DOHH2 (cell line): ENCODE results near the gene PYGM.

Experiments
- H3F3A ChIP-seq: fragments of 200-600 bp; sonication (generic), shearing (Covaris generic); 2 replicates; pipeline ENCODE4 v1.6.0; 2016; ENCODE audit warnings: antibody characterized with exemption, mild to moderate bottlenecking; ENCODE audit not compliant: control insufficient read depth, insufficient read depth
- H3K27ac ChIP-seq: fragments of 200-600 bp; sonication (generic); 2 replicates; pipeline ENCODE4 v1.5.1; 2014; ENCODE audit warnings: low read depth, mild to moderate bottlenecking, low read length, moderate library complexity
- H3K27me3 ChIP-seq: fragments of 200-600 bp; sonication (generic); 2 replicates; pipeline ENCODE4 v1.6.1; 2014; ENCODE audit warnings: mild to moderate bottlenecking, low read length, mixed read lengths; ENCODE audit not compliant: control insufficient read depth
- H3K36me3 ChIP-seq: fragments of 200-600 bp; sonication (generic); 2 replicates; pipeline ENCODE4 v1.6.1; 2014; ENCODE audit warnings: mild to moderate bottlenecking, low read length, moderate library complexity, mixed read lengths; ENCODE audit not compliant: control insufficient read depth
- H3K4me1 ChIP-seq: fragments of 200-600 bp; sonication (generic); 2 replicates; pipeline ENCODE4 v1.6.1; 2014; ENCODE audit warnings: mild to moderate bottlenecking, low read length, mixed read lengths; ENCODE audit not compliant: control insufficient read depth
- H3K4me2 ChIP-seq: fragments of 200-600 bp; sonication (generic); 2 replicates; pipeline ENCODE4 v1.6.0; 2014; ENCODE audit warnings: mild to moderate bottlenecking, low read length, moderate library complexity
- H3K4me3 ChIP-seq: fragments of 200-600 bp; sonication (generic); 2 replicates; pipeline ENCODE4 v1.5.1; 2014; ENCODE audit warnings: mild to moderate bottlenecking, low read length, mixed read lengths
- H3K79me2 ChIP-seq: fragments of 200-600 bp; sonication (generic); 2 replicates; pipeline ENCODE4 v1.6.1; 2014; ENCODE audit warnings: mild to moderate bottlenecking, low read length, mixed read lengths; ENCODE audit not compliant: control insufficient read depth
- H3K9me2 ChIP-seq: fragments of 200-600 bp; sonication (generic); replicated peaks from 2 replicates; pipeline ENCODE4 v1.6.1; 2014; ENCODE audit warnings: mild to moderate bottlenecking, low read length, mixed read lengths; ENCODE audit not compliant: control insufficient read depth
- H3K9me3 ChIP-seq: fragments of 200-600 bp; sonication (generic); 2 replicates; pipeline ENCODE4 v1.6.1; 2014; ENCODE audit warnings: antibody characterized with exemption, low read length, mixed read lengths; ENCODE audit not compliant: control insufficient read depth, insufficient read depth
- H4K20me1 ChIP-seq: fragments of 200-600 bp; sonication (generic); 2 replicates; pipeline ENCODE4 v1.6.0; 2014; ENCODE audit warnings: low read depth, mild to moderate bottlenecking, antibody characterized with exemption, low read length, moderate library complexity; ENCODE audit not compliant: control insufficient read depth, insufficient read depth
- CTCF ChIP-seq: fragments of 200-600 bp; sonication (generic); IDR thresholded peaks from one replicate; pipeline ENCODE4 v1.5.1; 2014; ENCODE audit warnings: antibody characterized with exemption, mild to moderate bottlenecking, low read depth, low read length; ENCODE audit not compliant: poor library complexity, severe bottlenecking
- EZH2phosphoT487 ChIP-seq: fragments of 200-600 bp; sonication (generic); IDR thresholded peaks from 2 replicates; pipeline ENCODE4 v1.6.1; 2017; ENCODE audit warnings: borderline replicate concordance, mild to moderate bottlenecking, antibody characterized with exemption, low read length, moderate library complexity, mixed read lengths

The PYGM gene

DNA sequence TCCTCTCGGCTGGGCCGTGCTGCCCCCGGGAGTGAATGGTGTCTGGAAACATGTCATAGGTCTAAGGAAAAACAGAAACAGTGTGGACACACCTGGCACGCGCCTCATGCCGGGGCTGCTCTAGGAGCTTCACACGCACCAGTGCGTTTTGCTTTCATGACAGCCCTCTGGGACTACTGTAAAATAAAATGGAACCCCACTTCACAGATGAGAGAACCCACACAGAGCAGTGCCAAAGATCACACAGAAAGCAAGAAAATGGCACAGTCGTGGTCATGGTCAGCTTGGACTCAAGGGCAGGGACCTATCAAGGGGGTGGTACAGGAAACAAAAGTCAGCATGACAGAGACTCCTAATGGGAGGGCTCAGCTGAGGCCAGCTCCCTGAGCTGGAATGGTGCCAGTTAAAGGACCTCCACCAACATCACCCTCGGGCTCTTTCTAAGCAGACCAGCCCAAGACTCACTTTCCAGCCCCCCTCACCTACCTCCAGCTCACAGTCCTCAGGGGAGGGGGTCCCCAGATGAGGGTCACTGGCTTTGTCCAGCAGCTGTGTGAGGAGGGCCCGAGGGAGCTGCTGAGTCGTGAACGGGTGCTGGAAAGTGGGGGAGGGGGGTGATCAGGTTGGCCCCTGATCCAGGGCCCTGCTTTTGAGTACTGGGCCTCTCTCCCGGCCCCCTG, 40.0 kb upstream of the PYGM start:
- H3K27ac ChIP-seq = peak overlapping the region; percentile 86
- peaks cover 19% of the 10 kb centered on the region for H3F3A ChIP-seq
- H3K79me2 ChIP-seq = peaks cover 19% of the 10 kb centered on the region
- H3K4me3 ChIP-seq = peak overlapping the region; percentile 99
- peaks cover 46% of the 10 kb centered on the region for H3K4me1 ChIP-seq
- H3K9me2 ChIP-seq = no peaks in the 10 kb centered on the region
- no peaks in the 10 kb centered on the region for H3K9me3 ChIP-seq
- peak overlapping the region; percentile 96 for H3K4me2 ChIP-seq
- TF ChIP-seq CTCF (no peak), EZH2phosphoT487 (no peak)
- no peaks in the 10 kb centered on the region for H4K20me1 ChIP-seq
- H3K27me3 ChIP-seq = no peaks in the 10 kb centered on the region
- peaks cover 70% of the 10 kb centered on the region for H3K36me3 ChIP-seq

DNA sequence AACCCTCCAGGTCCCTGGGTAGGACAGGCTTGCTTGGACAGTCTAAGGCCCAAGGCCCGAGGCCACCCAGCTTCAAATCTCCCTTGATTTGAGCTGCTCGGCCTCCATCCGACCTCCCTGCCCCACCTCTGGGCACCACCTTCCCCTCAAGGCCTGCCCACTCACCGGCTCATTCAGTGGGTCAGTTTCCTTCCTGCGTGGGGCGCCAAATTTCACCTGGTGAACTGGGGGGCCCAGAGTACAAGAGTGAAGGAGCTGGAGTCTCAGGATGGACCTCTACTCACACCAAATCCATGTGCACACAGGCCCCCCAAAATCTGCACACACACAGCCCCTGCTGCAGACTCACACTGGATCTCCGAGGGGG, 39.5 kb upstream of the PYGM start:
- Histone ChIP-seq H3K4me3 (peak overlapping the region; percentile 99), H3F3A (peaks cover 19% of the 10 kb centered on the region), H3K27ac (peak overlapping the region; percentile 86), H3K9me3 (no peaks in the 10 kb centered on the region), H3K4me1 (peaks cover 46% of the 10 kb centered on the region), H3K9me2 (no peaks in the 10 kb centered on the region), H3K4me2 (peak overlapping the region; percentile 96), H4K20me1 (no peaks in the 10 kb centered on the region), H3K27me3 (no peaks in the 10 kb centered on the region), H3K79me2 (peaks cover 19% of the 10 kb centered on the region), H3K36me3 (peaks cover 65% of the 10 kb centered on the region)
- no peak for TF ChIP-seq CTCF
- no peak for TF ChIP-seq EZH2phosphoT487

DNA sequence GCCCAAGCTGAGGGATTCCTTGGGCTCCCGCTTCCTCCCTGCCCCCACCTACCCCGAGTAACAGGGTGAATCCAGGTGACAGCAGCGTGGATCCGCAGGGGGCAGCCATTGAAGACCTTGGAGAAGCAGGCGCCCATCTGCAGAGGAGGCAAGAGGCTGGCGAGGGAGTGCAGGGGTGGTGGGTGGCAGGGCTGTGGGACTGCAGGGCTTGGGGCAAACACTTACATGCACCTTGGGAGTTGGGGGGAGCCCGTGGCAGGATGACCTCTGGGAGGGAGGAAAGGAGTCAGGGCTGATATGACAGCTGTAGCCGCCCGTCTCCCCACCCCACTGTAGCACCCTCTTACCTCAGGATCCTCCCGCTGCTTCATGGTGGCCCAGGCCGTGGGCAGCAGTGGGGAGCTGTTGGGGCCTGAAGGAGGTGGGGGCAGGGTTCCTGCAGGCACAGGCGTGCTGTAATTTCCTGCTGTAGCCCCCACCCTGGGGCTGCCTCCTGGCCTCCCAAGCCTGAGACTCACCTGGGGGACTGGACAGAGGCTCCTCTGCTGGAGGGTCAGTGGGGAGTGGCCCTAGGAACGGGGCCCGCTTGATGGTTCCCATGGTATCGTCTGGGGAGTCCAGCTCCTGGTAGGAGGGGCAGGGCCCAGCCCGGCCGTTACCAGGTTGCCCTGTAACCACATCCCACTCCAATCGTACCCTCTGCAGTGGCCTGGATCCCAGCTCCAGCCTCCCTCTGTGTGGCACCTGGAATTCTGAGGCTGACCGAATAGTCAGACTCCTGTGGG, 37.2 kb upstream of the PYGM start:
- Histone ChIP-seq H3K4me1 (peaks cover 35% of the 10 kb centered on the region), H3K4me3 (no peak overlapping the region), H3K79me2 (peaks cover 7% of the 10 kb centered on the region), H3K4me2 (no peak overlapping the region), H3K9me3 (no peaks in the 10 kb centered on the region), H3K36me3 (peaks cover 56% of the 10 kb centered on the region), H3K9me2 (no peaks in the 10 kb centered on the region), H3K27me3 (no peaks in the 10 kb centered on the region), H3K27ac (no peak overlapping the region), H4K20me1 (no peaks in the 10 kb centered on the region), H3F3A (peaks cover 10% of the 10 kb centered on the region)
- TF ChIP-seq EZH2phosphoT487 = no peak
- TF ChIP-seq CTCF = no peak
